H1 (cell line): ENCODE measurements around the gene KATNAL1.

Experiments
- JUN ChIP-seq: IDR thresholded peaks from 2 replicates; pipeline ENCODE4 v1.6.1; 2011; ENCODE audit warnings: low read depth, mild to moderate bottlenecking, improper control_type of control experiment, low read length
- KDM1A ChIP-seq: fragments of 200-600, 300-600 bp; sonication (generic); IDR thresholded peaks from 2 replicates; pipeline ENCODE4 v1.7.1; 2016; ENCODE audit warnings: mild to moderate bottlenecking, low read length, borderline replicate concordance
- RAD21 ChIP-seq, 2 experiments: IDR thresholded peaks in 1 of 2; conservative IDR thresholded peaks in 1 of 2; 2 replicates each; pipeline ENCODE4 v1.6.1; 2011; ENCODE audit warnings: low read depth in 2 of 2, low read length in 2 of 2, improper control_type of control experiment in 1 of 2, inconsistent platforms in 1 of 2, mild to moderate bottlenecking in 1 of 2, moderate library complexity in 1 of 2

DNA sequence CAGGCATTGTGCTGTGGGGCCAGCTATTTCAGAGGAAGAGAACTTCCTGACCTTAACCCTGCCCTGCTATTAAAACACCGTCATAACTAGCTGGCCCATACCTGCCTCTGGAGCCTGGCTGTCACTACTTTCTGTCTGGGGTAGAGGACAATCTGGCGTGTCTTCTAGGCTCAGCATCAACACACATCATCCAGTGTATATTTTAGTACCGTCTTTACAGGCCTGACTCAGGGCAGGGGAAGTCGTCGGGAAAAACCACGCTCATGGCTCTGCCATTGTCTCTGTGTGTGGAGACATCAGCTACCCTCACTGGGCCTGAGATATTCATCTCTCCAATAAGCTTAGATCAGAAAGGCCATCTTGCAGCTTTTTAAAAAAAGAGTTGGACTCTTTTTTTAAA, 151.1 kb downstream of the KATNAL1 start:
- no peak for TF ChIP-seq KDM1A
- TF ChIP-seq RAD21 (IDR thresholded peaks at IDR 0.05 in 1 of 2, conservative IDR thresholded peaks at IDR 0.05 in 1 of 2; ENCODE audit: low read depth in 2 of 2, low read length in 2 of 2): no peak
- no peak for TF ChIP-seq JUN
